Lung (tissue), 16 donors: ENCODE data around the gene RNASE8. TPM values are rescaled to one million over a fixed set of nuclear protein-coding genes. Genes with fewer than 3 reads are reported as not detected.
"Not testable (repeated sequence)": the region's sequence is repeated elsewhere in the genome, so short reads cannot be mapped to it uniquely, and the experiment has no call there.

Experiments used
- ATAC-seq: fragments of 200-7000 bp; cut with Tn5 transposase; one replicate; pipeline ENCODE4 v1.9.1; 2020; ENCODE audit warnings: moderate number of reproducible peaks; ENCODE audit not compliant: insufficient read depth, low FRiP score
- DNase-seq, 3 donors: peaks; one replicate each; pipeline ENCODE4 v3.0.0-alpha.2; 2013 to 2017
- H3K27ac ChIP-seq, 2 donors: one replicate each; pipeline ENCODE4 v1.5.1; 2013; ENCODE audit warnings: mild to moderate bottlenecking in 2 of 2, moderate library complexity in 2 of 2, control low read depth in 1 of 2, inconsistent platforms in 1 of 2, low read depth in 1 of 2, low read length in 1 of 2
- H3K27me3 ChIP-seq, 3 donors: one replicate each; pipeline ENCODE4 v1.5.1; 2013; ENCODE audit warnings: low read length in 2 of 3; ENCODE audit not compliant: control insufficient read depth in 3 of 3, insufficient read depth in 3 of 3
- H3K36me3 ChIP-seq, 4 donors: one replicate each; pipeline ENCODE4 v1.5.1; 2013; ENCODE audit warnings: low read length in 4 of 4, mild to moderate bottlenecking in 1 of 4, moderate library complexity in 1 of 4; ENCODE audit not compliant: control insufficient read depth in 4 of 4, insufficient read depth in 4 of 4
- H3K4me1 ChIP-seq, 5 donors: one replicate each; pipeline ENCODE4 v1.5.1; 2013; ENCODE audit warnings: low read length in 5 of 5, mild to moderate bottlenecking in 2 of 5, moderate library complexity in 1 of 5; ENCODE audit not compliant: control insufficient read depth in 5 of 5, insufficient read depth in 5 of 5
- H3K4me3 ChIP-seq: one replicate; pipeline ENCODE4 v1.5.1; 2013; ENCODE audit warnings: mild to moderate bottlenecking, control low read depth, moderate library complexity
- H3K9ac ChIP-seq, 2 donors: one replicate each; pipeline ENCODE4 v1.5.1; 2013; ENCODE audit warnings: low read length in 2 of 2, control low read depth in 1 of 2; ENCODE audit not compliant: insufficient read depth in 1 of 2
- H3K9me3 ChIP-seq, 4 donors: one replicate each; pipeline ENCODE4 v1.5.1; 2013; ENCODE audit warnings: low read length in 3 of 4, mild to moderate bottlenecking in 1 of 4, moderate library complexity in 1 of 4; ENCODE audit not compliant: control insufficient read depth in 4 of 4, insufficient read depth in 3 of 4
- CTCF ChIP-seq: IDR thresholded peaks from 2 replicates; pipeline ENCODE4 v1.5.1; 2012; ENCODE audit warnings: mild to moderate bottlenecking; ENCODE audit errors: control extremely low read depth, extremely low read depth
- WGBS, 2 donors: extraction: QIAGEN DNeasy Blood & Tissue Kit; methylation state at CpG; one replicate each; pipeline ENCODE4 v1.1.7; 2013; 5-methylcytosine and 5-hydroxymethylcytosine counted together
- long read RNA-seq, 5 donors: transcript quantifications; one replicate each; lab custom pipeline, GENCODE V29; 2026
- polyA plus RNA-seq, 2 donors: library from polyadenylated mRNA; stranded (reverse); fragments of 200-250 nt; gene quantifications; one replicate each; pipeline ENCODE4 v1.2.1, GENCODE V29; 2013
- total RNA-seq, 2 donors: library from RNA; depleted of rRNA in 1 of 2; stranded (reverse); fragments of >200 nt in 1 of 2; gene quantifications; one replicate each; pipeline ENCODE4 v1.2.1, GENCODE V29; 2014 to 2021
- donor health status: control.
- donor health status: control.
- donor health status: Bipolar disorder and iron deficiency.
- donor health status: healthy.
- donor health status: DM: yes; HTN: yes; CAD: no.

Gene RNASE8
- total RNA-seq = not detected
- not detected for polyA plus RNA-seq
- long read RNA-seq, donor 1 = 0 reads
- long read RNA-seq, donor 2 = 0 reads
- long read RNA-seq, donor 3 = 0 reads
- long read RNA-seq, donor 4 = 0 reads
- long read RNA-seq, donor 5 = 0 reads

GRCh38 chr14:21057803-21058675, at the start of gene RNASE8:
Gene RNASE8 (plus strand): TSS chr14:21057822. CDS start chr14:21057893, 71 bp downstream.
- WGBS, 2 donors = 81 to 84% methylated on average over 8 of the region's 8 CpGs
- no peak for ATAC-seq

GRCh38 chr14:21009721-21010120, 47.9 kb upstream of the RNASE8 start:
- not testable (repeated sequence) for H3K36me3 ChIP-seq, H3K9ac ChIP-seq, ATAC-seq, H3K9me3 ChIP-seq, H3K4me1 ChIP-seq, H3K27me3 ChIP-seq, H3K27ac ChIP-seq, DNase-seq, H3K4me3 ChIP-seq
- 80 to 88% methylated on average over 3 of the region's 3 CpGs for WGBS, 2 donors

More at GRCh38 chr14:21057803-21058675, at the start of gene RNASE8:
- H3K27ac ChIP-seq = no peak within 1 kb of the TSS
- no peak for TF ChIP-seq CTCF
- DNase-seq = no peak
- H3K9me3 ChIP-seq = no peaks in the 10 kb centered on the region
- no peak within 1 kb of the TSS for H3K4me3 ChIP-seq
- no peak within 1 kb of the TSS for H3K9ac ChIP-seq
- H3K36me3 ChIP-seq = no peaks in the 10 kb centered on the region
- H3K4me1 ChIP-seq = peaks cover 0 to 5% (median 0%) of the 10 kb centered on the region in 5 donors
- H3K27me3 ChIP-seq = no peaks in the 10 kb centered on the region

- no peak for TF ChIP-seq CTCF
- H3K9me3 ChIP-seq = no peaks in the 10 kb centered on the region
- DNase-seq (no peak), ATAC-seq (no peak)
- H3K9ac ChIP-seq = no peak overlapping the region
- H3K27me3 ChIP-seq = no peaks in the 10 kb centered on the region
- 78 to 90% methylated on average over 1 of the region's 1 CpG for WGBS, 2 donors
- no peak overlapping the region for H3K4me3 ChIP-seq
- no peaks in the 10 kb centered on the region for H3K36me3 ChIP-seq
- peaks cover 0 to 4% (median 0%) of the 10 kb centered on the region in 5 donors for H3K4me1 ChIP-seq
- no peak overlapping the region for H3K27ac ChIP-seq
Measured at GRCh38 chr14:21011136-21011535, 46.5 kb upstream of the RNASE8 start.

GRCh38 chr14:21014761-21015190, 42.8 kb upstream of the RNASE8 start:
- Histone ChIP-seq H3K36me3 (peaks cover 3 to 12% (median 8%) of the 10 kb centered on the region in 4 donors), H3K4me3 (no peak overlapping the region), H3K27me3 (no peaks in the 10 kb centered on the region), H3K27ac (peak overlapping the region in 1 of 2 donors; percentile 49), H3K9me3 (no peaks in the 10 kb centered on the region), H3K4me1 (peaks cover 0 to 4% (median 0%) of the 10 kb centered on the region in 5 donors), H3K9ac (no peak overlapping the region)
- ATAC-seq = peak; percentile 92
- TF ChIP-seq CTCF = peak; percentile 96
- 0 to 2% methylated on average over 4 of the region's 4 CpGs for WGBS, 2 donors
- DNase-seq = peak; percentile 92 to 95 (median 94)
